PC-9 (cell line): ENCODE results near the gene KCNIP1. TPM values are rescaled to one million over a fixed set of nuclear protein-coding genes. Genes with fewer than 3 reads are reported as not detected.

Source experiments
- BruUV-seq: library from RNA; stranded (reverse); fragments of 400-500 nt; replicated peaks from 2 replicates; lab custom pipeline; 2021; lab: Mats Ljungman, UMichigan
- CTCF ChIA-PET: fragments of 300-600 bp; sonication (Branson Sonifier 250); formaldehyde crosslinking; loops from one replicate; lab custom pipeline; 2022; ENCODE audit warnings: antibody characterized with exemption; lab: Charles Lee
- POLR2A ChIA-PET: fragments of 300-600 bp; sonication (Branson Sonifier 250); formaldehyde crosslinking; loops from one replicate; lab custom pipeline; 2022; ENCODE audit warnings: antibody characterized with exemption; ENCODE audit not compliant: unreplicated experiment; lab: Charles Lee
- DNase-seq, 2 experiments: peaks; one replicate each; pipeline versions ENCODE4 v3.0.0 to v3.0.0-alpha.2; 2015 to 2022; ENCODE audit warnings: mixed read lengths in 1 of 2
- H2AFZ ChIP-seq: fragments of 200-600 bp; sonication (generic); 2 replicates; pipeline ENCODE4 v1.8.1; 2017; ENCODE audit warnings: antibody characterized with exemption
- H3F3A ChIP-seq: fragments of 200-600 bp; sonication (generic); 2 replicates; pipeline ENCODE4 v1.8.1; 2017; ENCODE audit warnings: antibody characterized with exemption, mild to moderate bottlenecking, low read depth; ENCODE audit not compliant: insufficient read depth
- H3K27ac ChIP-seq: fragments of 200-600 bp; sonication (generic); 2 replicates; pipeline ENCODE4 v1.6.1; 2016; ENCODE audit warnings: mixed run types
- H3K27me3 ChIP-seq: fragments of 200-600 bp; sonication (generic); 2 replicates; pipeline ENCODE4 v1.6.1; 2016; ENCODE audit warnings: low read depth, mixed run types; ENCODE audit not compliant: insufficient read depth
- H3K36me3 ChIP-seq: fragments of 200-600 bp; sonication (generic); 2 replicates; pipeline ENCODE4 v1.6.1; 2016; ENCODE audit warnings: low read depth, mixed run types
- H3K4me1 ChIP-seq: fragments of 200-600 bp; sonication (generic); replicated peaks from 2 replicates; pipeline ENCODE4 v1.6.1; 2016; ENCODE audit warnings: mixed run types; ENCODE audit not compliant: insufficient read depth
- H3K4me2 ChIP-seq: fragments of 200-600 bp; sonication (generic); 2 replicates; pipeline ENCODE4 v1.6.1; 2017; ENCODE audit warnings: mixed run types
- H3K4me3 ChIP-seq: fragments of 200-600 bp; sonication (generic); 2 replicates; pipeline ENCODE4 v1.6.1; 2016; ENCODE audit warnings: mixed run types
- H3K79me2 ChIP-seq: fragments of 200-600 bp; sonication (generic); 2 replicates; pipeline ENCODE4 v1.6.1; 2017; ENCODE audit warnings: low read depth, mixed run types
- H3K9me2 ChIP-seq: fragments of 200-600 bp; sonication (generic); 2 replicates; pipeline ENCODE4 v1.8.1; 2017; ENCODE audit warnings: mild to moderate bottlenecking; ENCODE audit not compliant: insufficient read depth
- H3K9me3 ChIP-seq: fragments of 200-600 bp; sonication (generic); 2 replicates; pipeline ENCODE4 v1.8.1; 2016; ENCODE audit warnings: low read depth; ENCODE audit not compliant: insufficient read depth
- H4K20me1 ChIP-seq: fragments of 200-600 bp; sonication (generic); 2 replicates; pipeline ENCODE4 v1.8.1; 2017; ENCODE audit not compliant: insufficient read depth
- EZH2 ChIP-seq: fragments of 200-600 bp; sonication (generic); IDR thresholded peaks from 2 replicates; pipeline ENCODE4 v1.8.0; 2017; ENCODE audit warnings: antibody characterized with exemption, low read depth
- intact Hi-C: fragments of 100-400 bp; cut with micrococcal nuclease; formaldehyde crosslinking; loops from one replicate; pipeline ENCODE4 v1.10.0; 2022; ENCODE audit not compliant: unreplicated experiment
- total RNA-seq: library from RNA; stranded (reverse); gene quantifications from 2 replicates; pipeline ENCODE4 v1.2.3, GENCODE V29; 2021
- TF ChIP-seq, protein P1 (sequence below): fragments of 200-600 bp; sonication (generic); conservative IDR thresholded peaks from 2 replicates; pipeline ENCODE4 v1.6.1; 2017; ENCODE audit warnings: mixed run types, antibody characterized with exemption, mild to moderate bottlenecking, moderate library complexity

The KCNIP1 gene
- total RNA-seq, 1 experiment from 2014 or later = not detected

DNA sequence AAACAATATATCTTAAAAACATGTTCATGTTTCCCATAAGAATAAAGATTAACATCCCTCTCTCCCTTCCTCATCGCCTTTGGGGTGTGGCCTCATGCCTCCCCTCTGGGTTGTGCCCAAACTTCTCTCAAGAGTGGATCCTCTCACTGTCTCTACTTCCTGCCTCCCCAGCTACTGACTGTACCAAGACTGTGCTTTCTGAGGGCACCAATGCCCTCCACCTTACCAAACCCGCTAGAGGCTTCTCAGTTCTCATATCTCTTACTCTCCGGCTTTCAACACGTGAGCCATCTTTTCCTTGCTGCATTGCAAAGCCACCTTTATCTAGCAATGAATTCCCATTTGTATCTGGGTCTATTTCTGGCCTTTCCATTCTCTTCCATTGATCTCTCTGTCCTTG, 34.4 kb upstream of the KCNIP1 start:
- no peaks in the 10 kb centered on the region for H3K27me3 ChIP-seq
- H3F3A ChIP-seq = peaks cover 8% of the 10 kb centered on the region
- H4K20me1 ChIP-seq = no peaks in the 10 kb centered on the region
- intact Hi-C loops = no loop called here
- BruUV-seq = no TSS peak
- ChIA-PET POLR2A (no interaction called here), CTCF (no interaction called here)
- no peaks in the 10 kb centered on the region for H3K79me2 ChIP-seq
- H3K4me3 ChIP-seq = no peak overlapping the region
- TF ChIP-seq, protein P1, sequence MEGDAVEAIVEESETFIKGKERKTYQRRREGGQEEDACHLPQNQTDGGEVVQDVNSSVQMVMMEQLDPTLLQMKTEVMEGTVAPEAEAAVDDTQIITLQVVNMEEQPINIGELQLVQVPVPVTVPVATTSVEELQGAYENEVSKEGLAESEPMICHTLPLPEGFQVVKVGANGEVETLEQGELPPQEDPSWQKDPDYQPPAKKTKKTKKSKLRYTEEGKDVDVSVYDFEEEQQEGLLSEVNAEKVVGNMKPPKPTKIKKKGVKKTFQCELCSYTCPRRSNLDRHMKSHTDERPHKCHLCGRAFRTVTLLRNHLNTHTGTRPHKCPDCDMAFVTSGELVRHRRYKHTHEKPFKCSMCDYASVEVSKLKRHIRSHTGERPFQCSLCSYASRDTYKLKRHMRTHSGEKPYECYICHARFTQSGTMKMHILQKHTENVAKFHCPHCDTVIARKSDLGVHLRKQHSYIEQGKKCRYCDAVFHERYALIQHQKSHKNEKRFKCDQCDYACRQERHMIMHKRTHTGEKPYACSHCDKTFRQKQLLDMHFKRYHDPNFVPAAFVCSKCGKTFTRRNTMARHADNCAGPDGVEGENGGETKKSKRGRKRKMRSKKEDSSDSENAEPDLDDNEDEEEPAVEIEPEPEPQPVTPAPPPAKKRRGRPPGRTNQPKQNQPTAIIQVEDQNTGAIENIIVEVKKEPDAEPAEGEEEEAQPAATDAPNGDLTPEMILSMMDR = no peak
- TF ChIP-seq EZH2 = no peak
- peaks cover 14% of the 10 kb centered on the region for H3K4me1 ChIP-seq
- H3K9me3 ChIP-seq = no peaks in the 10 kb centered on the region
- DNase-seq = no peak
- no peak overlapping the region for H3K4me2 ChIP-seq
- H3K27ac ChIP-seq = no peak overlapping the region
- no peak overlapping the region for H2AFZ ChIP-seq
- no peaks in the 10 kb centered on the region for H3K36me3 ChIP-seq
- H3K9me2 ChIP-seq = no peaks in the 10 kb centered on the region

GRCh38 chr5:170470275-170470674, 33.5 kb upstream of the KCNIP1 start:
- Histone ChIP-seq H3K4me2 (no peak overlapping the region), H3K79me2 (no peaks in the 10 kb centered on the region), H3K27me3 (no peaks in the 10 kb centered on the region), H3K9me3 (no peaks in the 10 kb centered on the region), H3F3A (peaks cover 8% of the 10 kb centered on the region), H3K4me3 (no peak overlapping the region), H3K36me3 (no peaks in the 10 kb centered on the region), H3K4me1 (peaks cover 14% of the 10 kb centered on the region), H3K27ac (no peak overlapping the region), H3K9me2 (no peaks in the 10 kb centered on the region), H4K20me1 (no peaks in the 10 kb centered on the region), H2AFZ (no peak overlapping the region)
- no peak for TF ChIP-seq EZH2
- TF ChIP-seq, protein P1 = no peak
- ChIA-PET POLR2A (no interaction called here), CTCF (no interaction called here)
- intact Hi-C loops = no loop called here
- BruUV-seq = no TSS peak
- DNase-seq = no peak

- Histone ChIP-seq H3K27me3 (no peaks in the 10 kb centered on the region), H3K36me3 (no peaks in the 10 kb centered on the region), H3K27ac (no peak overlapping the region), H4K20me1 (no peaks in the 10 kb centered on the region), H3K4me1 (peaks cover 14% of the 10 kb centered on the region), H3F3A (peaks cover 8% of the 10 kb centered on the region), H3K9me3 (no peaks in the 10 kb centered on the region), H3K9me2 (no peaks in the 10 kb centered on the region), H2AFZ (no peak overlapping the region), H3K79me2 (no peaks in the 10 kb centered on the region), H3K4me2 (no peak overlapping the region), H3K4me3 (no peak overlapping the region)
- POLR2A ChIA-PET = no interaction called here
- intact Hi-C loops = no loop called here
- no peak for DNase-seq
- TF ChIP-seq, protein P1 = no peak
- no peak for TF ChIP-seq EZH2
- CTCF ChIA-PET = no interaction called here
- BruUV-seq = no TSS peak
Observed at GRCh38 chr5:170470808-170471404, 32.9 kb upstream of the KCNIP1 start.
